Ectodermal cell (in vitro differentiated cells): ENCODE measurements around the gene UNC5B. TPM values are rescaled to one million over a fixed set of nuclear protein-coding genes. Genes with fewer than 3 reads are reported as not detected.
A peak's percentile ranks its signal among the peaks of the same experiment; 100 is the strongest.

ENCODE experiments used
- H3K27ac ChIP-seq: 2 replicates; pipeline ENCODE4 v1.7.0; 2013; ENCODE audit warnings: mild to moderate bottlenecking, low read depth, low read length; ENCODE audit not compliant: insufficient read depth, poor library complexity, severe bottlenecking
- H3K27me3 ChIP-seq: 2 replicates; pipeline ENCODE4 v1.7.0; 2013; ENCODE audit warnings: mild to moderate bottlenecking, low read length; ENCODE audit not compliant: insufficient read depth, control insufficient read depth, poor library complexity, severe bottlenecking
- H3K36me3 ChIP-seq: one replicate; pipeline ENCODE4 v1.7.0; 2013; ENCODE audit warnings: low read length; ENCODE audit not compliant: control insufficient read depth, insufficient read depth
- H3K4me1 ChIP-seq: one replicate; pipeline ENCODE4 v1.7.0; 2013; ENCODE audit warnings: low read length; ENCODE audit not compliant: control insufficient read depth, insufficient read depth
- H3K4me3 ChIP-seq: 2 replicates; pipeline ENCODE4 v1.7.0; 2013; ENCODE audit warnings: low read depth, low read length, control low read depth; ENCODE audit not compliant: insufficient read depth
- H3K9me3 ChIP-seq: 2 replicates; pipeline ENCODE4 v1.7.0; 2013; ENCODE audit warnings: mild to moderate bottlenecking, low read length, moderate library complexity; ENCODE audit not compliant: control insufficient read depth
- WGBS, 2 experiments: methylation state at CpG; one replicate each; pipeline ENCODE4 v1.1.7; 2013; ENCODE audit warnings: missing lambda C conversion rate in 2 of 2; 5-methylcytosine and 5-hydroxymethylcytosine counted together
- polyA plus RNA-seq, 4 experiments: library from polyadenylated mRNA; stranded (reverse); fragments of 50-300 nt; gene quantifications; one replicate each; pipeline ENCODE4 v1.2.3, GENCODE V29; 2013

UNC5B gene
- polyA plus RNA-seq (2013, experiment 1 of 4) = 10.3 TPM
- 14.9 TPM for polyA plus RNA-seq (2013, experiment 2 of 4)
- polyA plus RNA-seq (2013, experiment 3 of 4) = 9.4 TPM
- 9.2 TPM for polyA plus RNA-seq (2013, experiment 4 of 4)

DNA sequence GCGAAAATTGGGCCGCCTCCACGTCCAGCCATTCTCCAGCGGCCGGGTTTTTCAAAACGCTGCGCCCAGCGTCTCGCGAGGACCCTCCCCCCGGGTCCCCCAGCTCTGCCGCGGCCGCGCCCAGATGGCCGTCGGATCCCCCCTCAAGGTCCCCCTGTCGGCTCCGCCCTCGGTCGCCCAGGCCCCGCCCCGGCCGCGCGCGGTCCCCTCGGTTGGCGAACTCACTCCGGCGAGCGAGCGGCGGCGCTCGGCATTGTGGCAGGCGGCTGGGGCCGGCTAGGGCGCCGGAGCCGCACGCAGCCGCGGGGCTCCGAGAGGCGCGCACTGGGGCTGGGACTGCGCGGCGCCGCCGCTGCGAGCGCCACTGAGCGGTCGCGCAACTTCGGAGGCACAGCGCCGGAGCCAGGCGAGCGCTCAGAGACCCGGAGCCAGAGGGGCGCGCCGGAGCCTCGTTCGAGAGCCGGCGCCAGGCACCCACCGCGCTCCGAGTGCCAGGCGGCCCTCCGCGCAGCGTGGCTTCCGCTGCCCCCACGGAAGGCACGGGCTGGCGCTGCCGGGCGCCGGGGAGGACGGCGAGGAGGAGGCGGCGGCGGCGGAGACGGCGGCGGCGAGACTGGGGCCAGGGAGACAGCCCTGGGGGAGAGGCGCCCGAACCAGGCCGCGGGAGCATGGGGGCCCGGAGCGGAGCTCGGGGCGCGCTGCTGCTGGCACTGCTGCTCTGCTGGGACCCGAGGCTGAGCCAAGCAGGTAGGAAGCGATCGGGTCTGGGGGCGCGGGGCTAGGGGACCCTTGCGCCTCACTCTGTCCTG, at the start of gene UNC5B:
Gene UNC5B (plus strand): TSS at position 253 of the 809 bp plus-strand sequence. CDS start 416 bp downstream, at position 669.
- Histone ChIP-seq H3K4me3 (peak within 1 kb of the TSS; percentile 75), H3K27me3 (peaks cover 75% of the 10 kb centered on the region), H3K36me3 (no peaks in the 10 kb centered on the region), H3K4me1 (peaks cover 42% of the 10 kb centered on the region), H3K9me3 (no peaks in the 10 kb centered on the region), H3K27ac (no peak within 1 kb of the TSS)
- 0% methylated on average over 109 of the region's 109 CpGs for WGBS, 2 experiments

DNA sequence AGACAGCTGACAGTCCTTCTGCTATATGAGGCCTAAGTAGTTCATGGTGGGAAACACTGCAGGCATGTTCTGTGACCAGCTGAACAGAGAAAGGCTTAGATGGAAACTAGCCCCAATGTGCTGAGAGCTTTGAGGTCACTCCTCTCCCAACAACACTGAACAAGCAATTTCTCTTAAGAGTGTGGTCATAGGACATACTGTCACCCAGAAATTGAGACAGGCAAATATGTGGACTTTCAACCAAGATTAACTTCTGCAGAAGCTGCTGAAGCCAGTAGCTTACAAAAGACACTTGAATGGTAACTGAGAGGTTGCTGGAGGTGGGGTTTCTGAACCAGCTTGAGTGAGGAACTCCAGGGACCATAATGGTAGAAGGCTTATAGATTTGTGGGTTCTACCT, 38.9 kb upstream of the UNC5B start:
- Histone ChIP-seq H3K4me1 (peaks cover 9% of the 10 kb centered on the region), H3K9me3 (no peaks in the 10 kb centered on the region), H3K27ac (no peak overlapping the region), H3K36me3 (no peaks in the 10 kb centered on the region), H3K4me3 (no peak overlapping the region), H3K27me3 (peaks cover 3% of the 10 kb centered on the region)

DNA sequence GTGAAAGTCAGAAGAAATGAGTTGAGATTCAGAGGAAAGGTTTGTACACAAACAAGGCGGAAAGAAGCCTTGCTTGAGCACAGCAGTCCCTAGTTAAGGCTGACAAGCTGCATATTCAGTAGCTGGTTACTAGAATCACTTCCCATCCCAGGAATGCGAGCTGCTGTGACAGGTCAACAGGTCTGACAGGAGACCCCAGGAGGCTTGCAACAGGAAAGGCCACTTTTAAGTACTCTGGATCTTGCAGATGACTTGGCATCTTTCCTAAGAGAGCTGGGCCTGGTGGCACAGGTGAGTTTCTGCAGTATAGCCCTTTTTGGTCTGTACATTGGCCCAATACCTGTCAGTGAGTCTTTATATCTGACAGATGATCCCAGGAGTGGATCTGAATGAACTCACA, 35.7 kb upstream of the UNC5B start:
- H3K36me3 ChIP-seq = no peaks in the 10 kb centered on the region
- peaks cover under 1% of the 10 kb centered on the region for H3K27me3 ChIP-seq
- H3K4me3 ChIP-seq = no peak overlapping the region
- 63 to 73% methylated on average over 2 of the region's 2 CpGs for WGBS, 2 experiments
- peaks cover 9% of the 10 kb centered on the region for H3K4me1 ChIP-seq
- H3K27ac ChIP-seq = no peak overlapping the region
- no peaks in the 10 kb centered on the region for H3K9me3 ChIP-seq

DNA sequence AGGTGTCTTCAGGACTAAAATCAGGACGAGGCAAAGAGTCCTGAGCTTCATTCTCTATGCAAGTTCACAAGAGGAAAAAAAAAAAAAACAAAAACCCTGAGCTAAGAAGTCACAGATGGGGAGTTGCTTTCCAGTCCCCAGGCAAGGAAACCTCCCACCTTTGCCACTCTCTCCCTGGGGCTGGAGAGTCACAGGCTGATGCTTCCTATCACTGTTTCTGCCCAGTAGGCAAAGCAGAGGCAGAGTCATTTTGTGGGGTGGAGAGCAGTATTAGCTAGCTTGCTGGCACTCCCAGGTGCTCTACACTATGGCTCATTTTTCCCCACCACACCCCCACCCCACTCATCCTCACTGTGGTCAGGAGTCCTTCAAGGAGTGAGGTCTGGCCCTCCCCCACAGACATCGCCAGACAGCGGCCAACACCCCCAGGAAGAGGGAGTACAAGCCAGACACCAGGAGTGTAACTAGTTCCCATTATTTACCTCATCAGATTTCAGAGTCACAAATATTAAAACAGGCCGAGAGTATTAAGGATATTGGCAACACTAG, 34.6 kb upstream of the UNC5B start:
- Histone ChIP-seq H3K4me1 (peaks cover 9% of the 10 kb centered on the region), H3K27ac (no peak overlapping the region), H3K27me3 (no peaks in the 10 kb centered on the region), H3K36me3 (no peaks in the 10 kb centered on the region), H3K4me3 (no peak overlapping the region), H3K9me3 (no peaks in the 10 kb centered on the region)
- 90% methylated on average over 4 of the region's 4 CpGs for WGBS, 2 experiments

DNA sequence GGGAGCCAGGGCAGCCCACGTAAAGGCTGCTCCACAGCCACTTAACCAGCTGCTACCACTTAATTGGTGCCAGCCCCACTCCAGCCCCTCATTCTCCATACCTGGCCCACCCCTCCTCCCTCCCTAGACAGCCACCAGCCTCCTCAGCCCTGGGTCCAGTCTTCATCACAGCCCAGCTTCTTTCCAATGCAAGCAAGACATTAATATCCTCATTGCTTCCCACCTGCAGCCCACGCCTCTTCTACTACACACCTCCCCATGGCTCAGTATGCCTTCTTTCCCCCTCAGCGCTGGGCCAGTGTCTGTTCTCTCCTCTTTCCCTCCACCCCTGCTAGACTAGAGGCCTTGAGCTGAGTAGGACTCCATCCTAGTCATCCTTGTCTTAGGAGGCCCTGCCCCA, 33.5 kb upstream of the UNC5B start:
- H3K36me3 ChIP-seq = no peaks in the 10 kb centered on the region
- WGBS, 2 experiments = 90% methylated on average over 3 of the region's 3 CpGs
- H3K4me3 ChIP-seq = no peak overlapping the region
- no peak overlapping the region for H3K27ac ChIP-seq
- H3K4me1 ChIP-seq = peaks cover 9% of the 10 kb centered on the region
- no peaks in the 10 kb centered on the region for H3K27me3 ChIP-seq
- no peaks in the 10 kb centered on the region for H3K9me3 ChIP-seq

DNA sequence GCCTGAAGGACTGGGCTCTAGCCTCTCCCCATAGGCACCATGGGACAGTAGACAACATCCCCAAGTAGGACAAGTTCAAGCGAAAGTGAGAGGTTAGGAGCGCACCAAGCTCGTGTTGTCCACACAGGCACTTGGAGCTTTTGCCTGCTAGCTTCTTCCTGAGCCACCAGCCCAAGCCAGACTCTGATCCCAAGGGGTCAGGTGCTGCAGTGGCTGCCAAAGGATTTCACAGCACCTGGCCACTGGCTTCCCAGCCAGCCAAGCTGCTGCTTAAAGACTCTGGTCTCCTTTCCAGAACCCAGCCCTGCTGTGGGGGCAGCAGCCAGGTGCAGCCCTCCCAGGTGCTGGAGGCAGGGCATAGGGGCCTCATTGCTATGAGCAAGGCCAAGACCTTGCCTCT, 33.0 kb upstream of the UNC5B start:
- no peak overlapping the region for H3K27ac ChIP-seq
- H3K27me3 ChIP-seq = no peaks in the 10 kb centered on the region
- no peaks in the 10 kb centered on the region for H3K36me3 ChIP-seq
- 96 to 97% methylated on average over 3 of the region's 3 CpGs for WGBS, 2 experiments
- no peaks in the 10 kb centered on the region for H3K9me3 ChIP-seq
- H3K4me3 ChIP-seq = no peak overlapping the region
- H3K4me1 ChIP-seq = peaks cover 9% of the 10 kb centered on the region

DNA sequence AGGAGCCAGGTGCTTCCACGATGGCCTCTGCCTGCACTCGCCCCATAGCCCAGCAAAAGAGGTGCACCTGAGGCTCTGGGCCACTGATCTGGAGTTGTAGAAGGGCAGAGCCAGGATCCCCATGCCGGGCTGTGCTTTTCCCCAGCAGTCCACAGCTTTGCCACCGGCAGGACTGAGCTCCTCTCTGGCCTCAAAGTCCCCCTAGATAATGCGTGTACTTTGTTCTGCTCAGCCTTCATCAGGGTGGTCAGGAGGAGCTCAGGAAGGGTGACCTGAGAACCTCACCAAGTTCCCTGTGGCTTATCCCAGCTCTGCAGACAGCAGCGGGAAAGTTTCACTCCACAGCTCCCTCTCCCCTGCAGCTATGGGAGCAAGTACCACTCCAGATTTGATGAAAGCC, 27.9 kb upstream of the UNC5B start:
- no peak overlapping the region for H3K27ac ChIP-seq
- H3K4me1 ChIP-seq = no peaks in the 10 kb centered on the region
- H3K9me3 ChIP-seq = no peaks in the 10 kb centered on the region
- 90 to 92% methylated on average over 6 of the region's 6 CpGs for WGBS, 2 experiments
- H3K36me3 ChIP-seq = no peaks in the 10 kb centered on the region
- H3K27me3 ChIP-seq = no peaks in the 10 kb centered on the region
- no peak overlapping the region for H3K4me3 ChIP-seq

DNA sequence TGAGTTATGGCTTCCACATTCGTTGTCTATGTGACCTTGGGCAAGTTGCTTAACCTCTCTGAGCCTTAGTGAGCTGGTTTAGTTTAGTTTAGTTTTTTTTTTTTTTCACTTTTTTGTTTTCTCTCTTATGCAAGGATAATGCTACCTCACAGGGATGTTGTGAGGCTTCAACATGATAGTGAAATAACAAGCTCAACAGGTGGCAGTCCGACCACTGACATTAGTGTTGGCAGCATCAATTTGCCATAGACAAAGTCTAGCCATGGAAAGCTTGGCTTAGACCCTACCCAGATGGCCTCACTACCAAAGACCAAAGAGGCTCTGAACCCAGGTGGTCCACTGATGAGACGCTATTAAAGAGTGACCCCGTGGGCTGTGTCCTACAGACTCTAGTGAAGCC, 27.2 kb upstream of the UNC5B start:
- Histone ChIP-seq H3K4me3 (no peak overlapping the region), H3K27me3 (no peaks in the 10 kb centered on the region), H3K9me3 (no peaks in the 10 kb centered on the region), H3K27ac (no peak overlapping the region), H3K36me3 (no peaks in the 10 kb centered on the region), H3K4me1 (no peaks in the 10 kb centered on the region)
- 92% methylated on average over 4 of the region's 4 CpGs for WGBS, 2 experiments

DNA sequence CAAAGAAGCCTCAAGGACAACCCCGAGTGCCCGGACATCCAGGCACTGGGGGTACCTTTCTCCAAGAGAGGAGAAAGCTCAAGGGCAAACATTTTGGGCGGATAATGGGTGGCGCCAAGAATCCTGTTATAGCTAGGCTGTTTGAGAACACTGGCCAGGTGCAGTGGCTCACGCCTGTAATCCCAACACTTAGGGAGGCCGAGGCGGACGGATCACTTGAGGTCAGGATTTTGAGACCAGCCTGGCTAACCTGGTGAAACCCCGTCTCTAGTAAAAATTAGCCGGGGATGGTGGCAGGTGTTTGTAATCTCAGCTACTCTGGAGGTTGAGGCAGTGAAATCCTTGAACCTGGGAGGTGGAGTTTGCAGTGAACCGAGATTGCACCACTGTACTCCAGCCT, 25.2 kb upstream of the UNC5B start:
- WGBS, 2 experiments = 91 to 92% methylated on average over 11 of the region's 11 CpGs
- Histone ChIP-seq H3K27ac (no peak overlapping the region), H3K9me3 (no peaks in the 10 kb centered on the region), H3K4me3 (no peak overlapping the region), H3K36me3 (no peaks in the 10 kb centered on the region), H3K4me1 (no peaks in the 10 kb centered on the region), H3K27me3 (no peaks in the 10 kb centered on the region)

DNA sequence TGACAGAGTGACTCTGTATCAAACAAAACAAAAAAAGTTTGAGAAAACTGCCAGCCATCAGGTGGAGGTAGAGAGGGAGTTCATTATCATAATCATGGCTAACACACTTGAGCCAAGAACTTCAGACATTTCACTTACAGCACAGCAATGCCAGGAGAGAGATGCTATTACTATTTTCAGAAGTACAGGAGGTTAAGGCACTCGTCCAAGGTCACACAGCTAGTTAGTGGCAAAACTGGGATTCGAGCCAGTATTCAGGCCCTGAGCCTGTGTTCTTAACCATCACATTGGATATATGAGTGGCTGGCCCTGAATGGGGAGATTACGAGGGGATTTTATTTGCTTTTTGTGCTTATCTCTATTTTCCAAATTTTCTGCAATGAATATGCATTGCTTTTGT, 24.8 kb upstream of the UNC5B start:
- H3K4me3 ChIP-seq = no peak overlapping the region
- no peaks in the 10 kb centered on the region for H3K36me3 ChIP-seq
- H3K27ac ChIP-seq = no peak overlapping the region
- no peaks in the 10 kb centered on the region for H3K4me1 ChIP-seq
- H3K27me3 ChIP-seq = no peaks in the 10 kb centered on the region
- H3K9me3 ChIP-seq = no peaks in the 10 kb centered on the region
- WGBS, 2 experiments = 94 to 97% methylated on average over 2 to 3 of the region's 3 CpGs
